Measurements from ENCODE around the gene PAGE2B. TPM values are rescaled to one million over a fixed set of nuclear protein-coding genes. Genes with fewer than 3 reads are reported as not detected.

The PAGE2B gene
- total RNA-seq, 2 experiments from 2014 or later = not detected

DNA sequence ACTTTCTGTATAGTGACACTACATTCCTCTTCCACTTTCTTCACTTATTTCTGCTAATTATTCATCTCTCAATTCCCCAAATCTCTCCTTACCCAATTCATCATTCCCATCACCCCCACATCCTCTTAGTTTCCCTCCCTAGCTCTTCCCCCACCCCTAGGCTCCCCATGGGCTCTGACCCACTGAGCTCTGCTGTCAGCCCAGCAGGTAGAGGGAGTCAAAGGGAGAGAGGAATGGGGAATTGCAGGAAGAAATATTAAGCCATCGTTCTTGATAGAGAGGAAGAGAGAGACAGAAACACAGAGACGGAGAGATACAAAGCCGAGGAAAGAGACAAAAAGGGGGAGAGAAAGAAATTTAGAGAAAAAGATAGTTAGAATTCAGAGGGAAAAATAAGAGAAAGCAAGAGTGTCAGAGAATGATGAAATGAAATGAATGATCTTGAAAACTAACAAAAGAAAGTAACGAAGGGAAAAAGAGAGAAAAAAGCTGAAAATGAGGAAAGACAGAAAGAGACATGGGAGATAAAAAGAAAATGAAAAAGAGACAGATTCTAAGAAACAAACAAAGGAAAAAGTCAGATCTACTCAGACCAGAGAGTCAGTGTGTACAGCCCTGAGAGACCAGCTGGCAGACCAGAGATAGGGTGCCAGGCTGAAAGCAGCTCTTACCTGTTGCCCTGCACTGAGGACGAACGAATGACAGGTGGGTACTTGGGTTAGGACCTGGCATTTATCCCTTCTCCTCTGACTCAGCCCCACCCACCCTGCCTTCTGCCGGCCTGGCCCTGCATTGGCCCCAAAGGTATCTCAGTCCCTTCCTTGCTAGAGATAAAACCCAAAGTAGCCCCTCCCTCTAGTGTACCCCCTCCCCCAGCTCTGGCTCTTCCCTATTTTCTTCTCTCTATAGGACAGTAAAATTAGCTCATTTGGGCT lies 44.3 kb upstream of the PAGE2B start, which contains the start of gene ALAS2:
Gene ALAS2 (minus strand): TSS at position 707 of the 935 bp plus-strand sequence. CDS start 4,977 bp downstream, outside the sequence.
- no peak within 1 kb of the TSS for H3K4me2 ChIP-seq (ENCODE audit: low read length)
- H3K36me3 ChIP-seq (ENCODE audit: insufficient read depth, low read length) = no peaks in the 10 kb centered on the region
- TF ChIP-seq, protein P1, sequence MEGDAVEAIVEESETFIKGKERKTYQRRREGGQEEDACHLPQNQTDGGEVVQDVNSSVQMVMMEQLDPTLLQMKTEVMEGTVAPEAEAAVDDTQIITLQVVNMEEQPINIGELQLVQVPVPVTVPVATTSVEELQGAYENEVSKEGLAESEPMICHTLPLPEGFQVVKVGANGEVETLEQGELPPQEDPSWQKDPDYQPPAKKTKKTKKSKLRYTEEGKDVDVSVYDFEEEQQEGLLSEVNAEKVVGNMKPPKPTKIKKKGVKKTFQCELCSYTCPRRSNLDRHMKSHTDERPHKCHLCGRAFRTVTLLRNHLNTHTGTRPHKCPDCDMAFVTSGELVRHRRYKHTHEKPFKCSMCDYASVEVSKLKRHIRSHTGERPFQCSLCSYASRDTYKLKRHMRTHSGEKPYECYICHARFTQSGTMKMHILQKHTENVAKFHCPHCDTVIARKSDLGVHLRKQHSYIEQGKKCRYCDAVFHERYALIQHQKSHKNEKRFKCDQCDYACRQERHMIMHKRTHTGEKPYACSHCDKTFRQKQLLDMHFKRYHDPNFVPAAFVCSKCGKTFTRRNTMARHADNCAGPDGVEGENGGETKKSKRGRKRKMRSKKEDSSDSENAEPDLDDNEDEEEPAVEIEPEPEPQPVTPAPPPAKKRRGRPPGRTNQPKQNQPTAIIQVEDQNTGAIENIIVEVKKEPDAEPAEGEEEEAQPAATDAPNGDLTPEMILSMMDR (conservative IDR thresholded peaks at IDR 0.05; ENCODE audit: low read length) = no peak
- no peak for TF ChIP-seq EZH2phosphoT487 (IDR thresholded peaks at IDR 0.05; ENCODE audit: borderline replicate concordance, low read depth, low read length)
- H3K9me3 ChIP-seq (ENCODE audit: low read length) = no peaks in the 10 kb centered on the region
- H3K4me3 ChIP-seq (ENCODE audit: low read depth, low read length, poor library complexity, severe bottlenecking) = no peak within 1 kb of the TSS
- no peaks in the 10 kb centered on the region for H4K20me1 ChIP-seq (ENCODE audit: insufficient read depth, low read length)
- H3K9me2 ChIP-seq (ENCODE audit: insufficient read depth, low read length) = no peaks in the 10 kb centered on the region
- intact Hi-C loops (cut with micrococcal nuclease; ENCODE audit: unreplicated experiment) = no loop called here
- ChIA-PET POLR2A (no interaction called here), CTCF (ENCODE audit: unreplicated experiment) (no interaction called here)
- no peaks in the 10 kb centered on the region for H3K79me2 ChIP-seq (ENCODE audit: insufficient read depth, low read depth, low read length)
- DNase-seq (ENCODE audit: low spot score) = no peak
- no peaks in the 10 kb centered on the region for H3K4me1 ChIP-seq (ENCODE audit: insufficient read depth, low read length, poor library complexity, severe bottlenecking)
- H3K27ac ChIP-seq (ENCODE audit: low read depth, low read length, poor library complexity, severe bottlenecking) = no peak within 1 kb of the TSS
- no peak within 1 kb of the TSS for H2AFZ ChIP-seq (ENCODE audit: low read length)
- no TSS peak for BruUV-seq (replicated peaks)

GRCh38 chrX:55033429-55033828 lies 41.4 kb upstream of the PAGE2B start:
- H3K4me3 ChIP-seq (ENCODE audit: low read depth, low read length, poor library complexity, severe bottlenecking) = no peak overlapping the region
- no peaks in the 10 kb centered on the region for H4K20me1 ChIP-seq (ENCODE audit: insufficient read depth, low read length)
- H3K9me2 ChIP-seq (ENCODE audit: insufficient read depth, low read length) = no peaks in the 10 kb centered on the region
- POLR2A ChIA-PET = no interaction called here
- intact Hi-C loops (cut with micrococcal nuclease; ENCODE audit: unreplicated experiment) = no loop called here
- no peak for DNase-seq (ENCODE audit: low spot score)
- no peak for TF ChIP-seq EZH2phosphoT487 (IDR thresholded peaks at IDR 0.05; ENCODE audit: borderline replicate concordance, low read depth, low read length)
- TF ChIP-seq, protein P1 (conservative IDR thresholded peaks at IDR 0.05; ENCODE audit: low read length) = no peak
- H3K36me3 ChIP-seq (ENCODE audit: insufficient read depth, low read length) = no peaks in the 10 kb centered on the region
- no peak overlapping the region for H3K4me2 ChIP-seq (ENCODE audit: low read length)
- H3K79me2 ChIP-seq (ENCODE audit: insufficient read depth, low read depth, low read length) = no peaks in the 10 kb centered on the region
- H3K4me1 ChIP-seq (ENCODE audit: insufficient read depth, low read length, poor library complexity, severe bottlenecking) = no peaks in the 10 kb centered on the region
- CTCF ChIA-PET (ENCODE audit: unreplicated experiment) = interaction anchor here (0.5 kb wide), 1 partner anchor 254 kb away, joined by 4 read pairs; no protein-coding TSS in a partner anchor
- BruUV-seq (replicated peaks) = no TSS peak
- H2AFZ ChIP-seq (ENCODE audit: low read length) = no peak overlapping the region
- H3K9me3 ChIP-seq (ENCODE audit: low read length) = no peaks in the 10 kb centered on the region
- H3K27ac ChIP-seq (ENCODE audit: low read depth, low read length, poor library complexity, severe bottlenecking) = no peak overlapping the region

DNA sequence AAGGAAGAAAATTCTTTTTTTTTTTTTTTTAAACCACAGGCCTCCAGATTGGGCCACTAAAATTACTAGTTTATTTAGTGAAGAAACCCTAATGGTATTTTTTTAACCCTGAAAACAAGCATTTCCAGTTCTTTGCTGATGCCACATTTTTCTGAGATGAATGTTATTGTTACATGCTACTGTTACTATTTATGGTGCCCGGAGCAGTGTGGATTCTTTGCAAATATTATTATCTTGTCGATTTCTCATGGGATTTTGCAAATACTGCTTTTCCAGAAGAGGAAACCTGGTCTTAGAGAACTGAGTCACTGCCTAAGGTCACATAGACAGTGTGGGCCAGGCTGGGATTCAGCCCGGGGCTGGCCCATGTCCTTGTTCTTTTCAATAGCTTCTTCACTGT lies 35.4 kb upstream of the PAGE2B start:
- DNase-seq (ENCODE audit: low spot score) = no peak

More for the DNA sequence above, 35.4 kb upstream of the PAGE2B start:
- ChIA-PET POLR2A (no interaction called here), CTCF (ENCODE audit: unreplicated experiment) (no interaction called here)
- Histone ChIP-seq H3K27ac (ENCODE audit: low read depth, low read length, poor library complexity, severe bottlenecking) (no peak overlapping the region), H3K79me2 (ENCODE audit: insufficient read depth, low read depth, low read length) (no peaks in the 10 kb centered on the region), H3K36me3 (ENCODE audit: insufficient read depth, low read length) (no peaks in the 10 kb centered on the region), H4K20me1 (ENCODE audit: insufficient read depth, low read length) (no peaks in the 10 kb centered on the region), H3K4me2 (ENCODE audit: low read length) (no peak overlapping the region), H3K4me1 (ENCODE audit: insufficient read depth, low read length, poor library complexity, severe bottlenecking) (no peaks in the 10 kb centered on the region), H3K9me3 (ENCODE audit: low read length) (no peaks in the 10 kb centered on the region), H2AFZ (ENCODE audit: low read length) (no peak overlapping the region), H3K9me2 (ENCODE audit: insufficient read depth, low read length) (no peaks in the 10 kb centered on the region), H3K4me3 (ENCODE audit: low read depth, low read length, poor library complexity, severe bottlenecking) (no peak overlapping the region)
- TF ChIP-seq EZH2phosphoT487 (IDR thresholded peaks at IDR 0.05; ENCODE audit: borderline replicate concordance, low read depth, low read length) = no peak
- TF ChIP-seq, protein P1 (conservative IDR thresholded peaks at IDR 0.05; ENCODE audit: low read length) = no peak
- BruUV-seq (replicated peaks) = no TSS peak
- intact Hi-C loops (cut with micrococcal nuclease; ENCODE audit: unreplicated experiment) = no loop called here
